GM10266 (cell line): ENCODE data around the gene PPIE.

Experiments
- DNase-seq: peaks from one replicate; pipeline ENCODE4 v3.0.0; 2012; ENCODE audit errors: extremely low spot score
- TF ChIP-seq, protein P1 (sequence below): IDR thresholded peaks from 2 replicates; pipeline ENCODE4 v1.5.1; 2012; ENCODE audit warnings: mild to moderate bottlenecking, low read depth; ENCODE audit not compliant: control insufficient read depth, insufficient read depth; ENCODE audit errors: missing control alignments

PPIE gene

DNA sequence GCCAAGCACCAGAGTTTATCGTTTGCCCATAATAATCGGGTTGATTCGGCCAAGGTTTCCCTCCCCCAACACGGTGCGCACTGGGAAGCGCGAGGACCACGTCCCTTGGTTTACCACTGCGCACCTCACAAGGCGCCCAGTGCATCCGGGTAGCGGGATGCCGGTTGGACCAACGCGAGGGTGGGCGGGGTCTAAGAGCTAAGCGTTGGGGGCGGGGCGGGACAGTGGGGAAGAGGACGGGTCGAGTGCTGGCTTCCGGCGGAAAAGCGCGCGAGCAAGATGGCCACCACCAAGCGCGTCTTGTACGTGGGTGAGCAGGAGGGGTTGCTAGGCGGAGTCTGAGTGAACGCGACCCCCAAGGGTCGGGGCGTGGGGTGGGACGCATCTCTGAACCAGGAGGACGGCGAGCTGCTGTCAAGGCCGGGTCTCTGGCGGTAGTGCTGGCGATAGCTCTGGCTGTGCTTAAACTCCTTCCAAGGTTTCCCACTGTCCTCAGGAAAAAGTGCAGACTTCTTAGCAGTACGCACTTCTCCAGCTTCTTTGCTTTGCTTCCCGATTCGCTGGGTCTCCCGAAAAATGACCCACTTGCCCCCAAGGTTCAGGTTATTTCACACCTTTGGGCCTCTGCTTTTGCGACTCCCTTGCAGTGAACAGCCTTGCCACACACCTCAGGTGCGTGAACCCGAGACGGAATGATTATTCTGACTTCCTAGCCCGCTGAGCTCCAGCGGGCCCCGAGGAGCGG lies at the start of gene PPIE:
Gene PPIE (plus strand): TSS at position 261 of the 745 bp plus-strand sequence. CDS start 19 bp downstream, at position 280.
- DNase-seq: peak; percentile 89
- TF ChIP-seq, protein P1, sequence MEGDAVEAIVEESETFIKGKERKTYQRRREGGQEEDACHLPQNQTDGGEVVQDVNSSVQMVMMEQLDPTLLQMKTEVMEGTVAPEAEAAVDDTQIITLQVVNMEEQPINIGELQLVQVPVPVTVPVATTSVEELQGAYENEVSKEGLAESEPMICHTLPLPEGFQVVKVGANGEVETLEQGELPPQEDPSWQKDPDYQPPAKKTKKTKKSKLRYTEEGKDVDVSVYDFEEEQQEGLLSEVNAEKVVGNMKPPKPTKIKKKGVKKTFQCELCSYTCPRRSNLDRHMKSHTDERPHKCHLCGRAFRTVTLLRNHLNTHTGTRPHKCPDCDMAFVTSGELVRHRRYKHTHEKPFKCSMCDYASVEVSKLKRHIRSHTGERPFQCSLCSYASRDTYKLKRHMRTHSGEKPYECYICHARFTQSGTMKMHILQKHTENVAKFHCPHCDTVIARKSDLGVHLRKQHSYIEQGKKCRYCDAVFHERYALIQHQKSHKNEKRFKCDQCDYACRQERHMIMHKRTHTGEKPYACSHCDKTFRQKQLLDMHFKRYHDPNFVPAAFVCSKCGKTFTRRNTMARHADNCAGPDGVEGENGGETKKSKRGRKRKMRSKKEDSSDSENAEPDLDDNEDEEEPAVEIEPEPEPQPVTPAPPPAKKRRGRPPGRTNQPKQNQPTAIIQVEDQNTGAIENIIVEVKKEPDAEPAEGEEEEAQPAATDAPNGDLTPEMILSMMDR: no peak

DNA sequence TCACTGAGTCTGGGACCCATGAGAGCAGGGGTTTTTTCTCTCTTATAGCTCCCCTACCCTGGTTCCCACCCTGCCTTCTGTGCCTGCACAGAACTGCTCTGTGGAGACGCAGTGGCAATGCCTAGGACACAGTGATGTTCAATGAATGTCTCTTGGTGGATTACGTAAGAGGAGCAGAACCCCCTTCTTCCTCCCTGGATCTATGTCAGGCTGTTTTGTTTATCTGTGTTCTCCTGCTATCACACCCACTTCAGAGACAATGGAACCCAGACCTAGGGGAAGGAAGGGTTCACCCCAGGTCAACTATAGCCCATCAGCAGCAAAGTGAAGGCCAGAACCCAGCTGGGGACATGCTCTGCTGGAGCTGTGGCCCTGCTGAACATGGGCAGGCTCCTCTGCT lies 49.5 kb upstream of the PPIE start:
- TF ChIP-seq, protein P1: no peak
- DNase-seq: no peak

DNA sequence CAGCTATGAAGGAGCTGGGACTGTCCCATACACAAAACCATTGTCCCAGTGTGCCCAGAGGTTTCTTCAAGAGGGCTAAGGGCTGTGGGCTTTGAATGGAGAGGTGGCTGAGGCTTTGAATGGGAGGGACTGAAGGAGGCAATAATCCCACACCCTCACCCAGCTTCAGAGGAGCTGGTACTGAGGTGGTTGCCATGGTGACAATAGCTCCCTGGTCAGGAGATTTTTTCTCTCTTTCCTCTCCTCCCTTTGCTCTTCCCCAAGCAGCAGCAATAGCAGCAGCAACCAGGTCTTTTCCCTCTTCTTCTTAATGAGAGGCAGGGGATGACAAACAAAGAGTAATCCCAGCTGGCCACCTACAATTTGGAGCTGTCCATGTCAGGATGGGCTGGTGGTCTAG lies 49.0 kb upstream of the PPIE start:
- TF ChIP-seq, protein P1: no peak
- no peak for DNase-seq

DNA sequence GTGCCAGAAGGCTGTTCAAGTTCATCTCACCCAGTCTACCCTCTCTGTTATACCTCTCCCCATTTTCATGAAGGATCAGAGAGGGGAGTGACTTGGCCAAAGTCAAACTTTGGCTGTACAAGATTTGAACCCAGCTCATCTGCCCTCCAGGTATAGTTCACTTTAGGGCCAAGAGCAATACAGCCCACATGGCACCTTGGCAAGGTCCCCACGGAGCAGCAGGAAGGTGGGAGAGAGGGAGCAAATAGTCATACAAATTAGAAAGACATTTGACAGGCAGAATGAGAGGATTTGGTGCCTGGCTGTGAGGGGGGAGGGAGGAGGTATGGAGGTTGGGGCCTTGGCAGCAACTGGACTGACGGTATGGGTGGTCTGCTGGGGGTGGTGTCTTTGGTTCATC lies 48.5 kb upstream of the PPIE start:
- DNase-seq: no peak
- TF ChIP-seq, protein P1: no peak

DNA sequence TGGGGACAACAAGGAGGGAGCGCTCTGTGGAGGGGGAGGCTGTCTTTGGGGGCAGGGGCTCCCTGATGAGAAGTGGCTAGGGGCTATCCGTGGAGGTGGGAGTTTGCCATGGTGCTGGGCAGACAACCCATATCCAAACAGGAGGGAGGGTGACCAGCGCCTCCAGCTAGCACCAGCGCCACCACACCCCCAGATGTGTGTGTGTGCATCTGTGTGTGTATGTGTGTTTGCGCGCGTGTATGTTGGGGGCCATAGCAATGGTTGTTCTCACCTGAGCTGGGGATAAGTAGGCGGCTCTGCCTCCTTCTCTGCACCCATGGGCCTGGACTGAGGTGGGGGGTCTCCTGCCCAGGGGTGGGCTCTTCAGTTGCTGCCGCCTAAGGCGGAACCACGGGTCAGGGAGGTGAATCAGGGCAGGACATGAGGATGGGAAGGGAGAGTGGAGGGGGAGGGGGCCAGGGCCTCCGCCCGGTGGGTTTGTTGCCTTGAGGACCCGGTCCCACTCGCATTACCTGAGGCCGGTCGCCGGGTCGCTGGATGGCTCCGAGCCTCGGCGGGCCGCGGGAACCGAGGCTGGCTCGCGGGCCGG lies 47.8 kb upstream of the PPIE start:
- no peak for DNase-seq
- TF ChIP-seq, protein P1: no peak

DNA sequence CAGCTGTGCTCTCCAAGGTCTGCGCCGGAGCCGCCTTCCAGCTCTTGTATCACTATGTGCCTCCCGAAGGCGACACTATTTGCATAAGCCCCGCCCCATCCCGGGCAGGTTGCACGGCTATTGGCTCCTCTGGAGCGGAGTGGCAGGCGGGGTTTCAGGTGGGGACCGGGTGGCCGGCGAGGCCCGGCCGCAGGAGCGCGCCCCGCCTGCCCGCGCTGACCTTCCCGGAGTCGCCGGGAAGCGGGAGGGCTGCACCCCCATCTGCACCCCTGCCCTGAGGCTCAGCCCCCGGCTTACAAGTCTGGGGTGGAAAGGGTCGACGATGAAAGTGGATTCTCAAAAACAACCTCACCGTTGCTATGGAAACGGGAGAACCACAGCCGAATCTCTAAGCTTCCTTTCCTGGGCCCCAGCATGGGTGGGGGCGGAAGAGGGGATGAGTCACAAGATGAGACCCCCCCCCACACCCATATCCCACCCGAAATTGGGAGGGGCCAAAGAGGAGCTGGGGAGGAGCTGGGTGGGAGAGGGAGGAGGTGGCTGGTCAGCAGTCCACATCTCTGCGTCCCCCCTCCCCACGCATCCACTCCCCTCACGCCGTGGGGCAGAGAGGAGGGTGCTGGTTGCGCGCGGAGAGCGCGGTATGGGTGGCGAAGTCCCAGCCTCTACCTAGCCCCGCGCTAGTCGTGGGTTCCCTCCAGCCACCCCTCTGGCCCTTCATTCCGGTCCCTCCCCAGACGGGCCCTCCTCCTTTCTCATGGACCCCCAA lies 47.1 kb upstream of the PPIE start, which contains the start of gene HPCAL4:
Gene HPCAL4 (minus strand): TSS at position 51 of the 769 bp plus-strand sequence. CDS start 6,830 bp downstream, outside the sequence.
- TF ChIP-seq, protein P1: no peak
- DNase-seq: peak; percentile 84
